GM23338 (cell line): ENCODE measurements around the gene LPIN1. TPM values are rescaled to one million over a fixed set of nuclear protein-coding genes. Genes with fewer than 3 reads are reported as not detected.

Experiments used
- ATAC-seq: fragments of 200-7000 bp; cut with Tn5 transposase; 3 replicates; pipeline ENCODE4 v1.9.1; 2020
- DNase-seq: peaks from one replicate; pipeline ENCODE4 v3.0.0-alpha.2; 2015; ENCODE audit warnings: low spot score
- H2AFZ ChIP-seq: fragments of 200-600 bp; sonication (generic); 2 replicates; pipeline ENCODE4 v1.8.0; 2016; ENCODE audit warnings: antibody characterized with exemption, mild to moderate bottlenecking, moderate library complexity
- H3F3A ChIP-seq: fragments of 200-600 bp; sonication (generic); replicated peaks from 2 replicates; pipeline ENCODE4 v1.8.0; 2017; ENCODE audit warnings: antibody characterized with exemption, mixed run types, low read depth
- H3K27ac ChIP-seq: fragments of 200-600 bp; sonication (generic); 2 replicates; pipeline ENCODE4 v1.6.1; 2016; ENCODE audit warnings: low read depth
- H3K27me3 ChIP-seq: fragments of 200-600 bp; sonication (generic); 2 replicates; pipeline ENCODE4 v1.8.0; 2016; ENCODE audit warnings: mild to moderate bottlenecking, mixed run types, moderate library complexity; ENCODE audit not compliant: insufficient read depth
- H3K36me3 ChIP-seq: fragments of 200-600 bp; sonication (generic); 2 replicates; pipeline ENCODE4 v1.8.0; 2016; ENCODE audit warnings: mild to moderate bottlenecking; ENCODE audit not compliant: insufficient read depth
- H3K4me1 ChIP-seq: fragments of 200-600 bp; sonication (generic); 2 replicates; pipeline ENCODE4 v1.8.0; 2016; ENCODE audit warnings: mild to moderate bottlenecking, moderate library complexity; ENCODE audit not compliant: insufficient read depth
- H3K4me2 ChIP-seq: fragments of 200-600 bp; sonication (generic); 2 replicates; pipeline ENCODE4 v1.7.1; 2017; ENCODE audit warnings: mixed run types
- H3K4me3 ChIP-seq: fragments of 200-600 bp; sonication (generic); 2 replicates; pipeline ENCODE4 v1.6.1; 2016; ENCODE audit warnings: mixed run types
- H3K79me2 ChIP-seq: fragments of 200-600 bp; sonication (generic); replicated peaks from 2 replicates; pipeline ENCODE4 v1.8.0; 2017; ENCODE audit warnings: mild to moderate bottlenecking; ENCODE audit not compliant: insufficient read depth
- H3K9me2 ChIP-seq: fragments of 200-600 bp; sonication (generic); 2 replicates; pipeline ENCODE4 v1.8.0; 2017; ENCODE audit not compliant: insufficient read depth
- H4K20me1 ChIP-seq: fragments of 200-600 bp; sonication (generic); replicated peaks from 2 replicates; pipeline ENCODE4 v1.8.0; 2017; ENCODE audit warnings: mild to moderate bottlenecking; ENCODE audit not compliant: insufficient read depth
- H3K27ac Mint-ChIP-seq: 2 replicates; pipeline ENCODE4 v1.8.0; 2020; ENCODE audit warnings: inconsistent platforms, mild to moderate bottlenecking, moderate library complexity, mixed read lengths
- H3K27me3 Mint-ChIP-seq: 3 replicates; pipeline ENCODE4 v1.8.0; 2022; ENCODE audit warnings: low read depth, mild to moderate bottlenecking, moderate library complexity, mixed read lengths, inconsistent platforms; ENCODE audit not compliant: insufficient read depth, poor library complexity
- H3K36me3 Mint-ChIP-seq: 3 replicates; pipeline ENCODE4 v1.8.0; 2021; ENCODE audit warnings: low read depth, mild to moderate bottlenecking, inconsistent platforms, moderate library complexity, mixed read lengths
- H3K4me1 Mint-ChIP-seq: 3 replicates; pipeline ENCODE4 v1.8.0; 2020; ENCODE audit warnings: mild to moderate bottlenecking, inconsistent platforms, mixed read lengths
- H3K4me3 Mint-ChIP-seq: 3 replicates; pipeline ENCODE4 v1.8.0; 2021; ENCODE audit warnings: moderate library complexity, mild to moderate bottlenecking, inconsistent platforms, mixed read lengths
- H3K9me3 Mint-ChIP-seq: 3 replicates; pipeline ENCODE4 v1.8.0; 2020; ENCODE audit warnings: moderate library complexity, mild to moderate bottlenecking, inconsistent platforms, mixed read lengths
- CREB1 ChIP-seq: fragments of 250-450 bp; sonication (Bioruptor Pico); IDR thresholded peaks from 2 replicates; pipeline ENCODE4 v1.5.0; 2020; ENCODE audit warnings: low read depth, mild to moderate bottlenecking, moderate library complexity
- EZH2 ChIP-seq: fragments of 200-600 bp; sonication (generic); IDR thresholded peaks from one replicate; pipeline ENCODE4 v1.8.0; 2017; ENCODE audit warnings: antibody characterized with exemption, mild to moderate bottlenecking, low read depth; ENCODE audit not compliant: unreplicated experiment
- EZH2phosphoT487 ChIP-seq: fragments of 200-600 bp; sonication (generic); IDR thresholded peaks from one replicate; pipeline ENCODE4 v1.8.1; 2018; ENCODE audit warnings: antibody characterized with exemption; ENCODE audit not compliant: unreplicated experiment
- JUNB ChIP-seq: IDR thresholded peaks from one replicate; pipeline ENCODE4 v1.6.1; 2016; ENCODE audit warnings: antibody characterized with exemption; ENCODE audit not compliant: unreplicated experiment
- NANOG ChIP-seq: IDR thresholded peaks from 2 replicates; pipeline ENCODE4 v1.6.1; 2016; ENCODE audit warnings: antibody characterized with exemption, borderline replicate concordance
- POLR2AphosphoS5 ChIP-seq: IDR thresholded peaks from 2 replicates; pipeline ENCODE4 v1.6.1; 2016; ENCODE audit warnings: antibody characterized with exemption, low read depth
- STAT1 ChIP-seq: IDR thresholded peaks from one replicate; pipeline ENCODE4 v1.6.1; 2016; ENCODE audit warnings: antibody characterized with exemption; ENCODE audit not compliant: unreplicated experiment
- ZNF114 ChIP-seq: fragments of 250-450 bp; sonication (Bioruptor Pico); IDR thresholded peaks from 2 replicates; pipeline ENCODE4 v1.5.0; 2020; ENCODE audit warnings: mild to moderate bottlenecking, moderate library complexity
- ZNF331 ChIP-seq: fragments of 250-450 bp; sonication (Bioruptor Pico); IDR thresholded peaks from 2 replicates; pipeline ENCODE4 v1.5.0; 2020; ENCODE audit warnings: low read depth, mild to moderate bottlenecking, moderate library complexity
- polyA plus RNA-seq: library from polyadenylated mRNA; unstranded; fragments of >200 nt; fragmentation: Nextera tagmentation; extraction: Ambion mirVana; gene quantifications from 2 replicates; pipeline ENCODE4 v1.2.1, GENCODE V29; 2016
- total RNA-seq: library from RNA; depleted of rRNA; stranded (reverse); fragments of >200 nt; shearing (Covaris generic); gene quantifications from 2 replicates; pipeline ENCODE4 v1.2.3, GENCODE V29; 2014
- TF ChIP-seq, protein P1 (sequence below): IDR thresholded peaks from 2 replicates; pipeline ENCODE4 v1.6.1; 2016; ENCODE audit warnings: antibody characterized with exemption
- TF ChIP-seq, protein P2 (sequence below): fragments of 250-450 bp; sonication (Bioruptor Pico); IDR thresholded peaks from 2 replicates; pipeline ENCODE4 v1.5.0; 2020; ENCODE audit warnings: mild to moderate bottlenecking, moderate library complexity
- TF ChIP-seq, protein P3 (sequence below): IDR thresholded peaks from one replicate; pipeline ENCODE4 v1.6.1; 2018; ENCODE audit warnings: antibody characterized with exemption; ENCODE audit not compliant: unreplicated experiment
- TF ChIP-seq, protein P4 (sequence below), 2 experiments: fragments of 200-600 bp in 1 of 2; sonication (generic) in 1 of 2; conservative IDR thresholded peaks; 2 replicates each; pipeline versions ENCODE4 v1.5.1 to v1.6.1; 2016 to 2017; ENCODE audit warnings: antibody characterized with exemption in 2 of 2, low read depth in 2 of 2, mild to moderate bottlenecking in 2 of 2, moderate library complexity in 1 of 2

Gene LPIN1
- total and polyA plus RNA-seq, 2 experiments from 2014 or later, result 4.4 to 9.5 TPM

DNA sequence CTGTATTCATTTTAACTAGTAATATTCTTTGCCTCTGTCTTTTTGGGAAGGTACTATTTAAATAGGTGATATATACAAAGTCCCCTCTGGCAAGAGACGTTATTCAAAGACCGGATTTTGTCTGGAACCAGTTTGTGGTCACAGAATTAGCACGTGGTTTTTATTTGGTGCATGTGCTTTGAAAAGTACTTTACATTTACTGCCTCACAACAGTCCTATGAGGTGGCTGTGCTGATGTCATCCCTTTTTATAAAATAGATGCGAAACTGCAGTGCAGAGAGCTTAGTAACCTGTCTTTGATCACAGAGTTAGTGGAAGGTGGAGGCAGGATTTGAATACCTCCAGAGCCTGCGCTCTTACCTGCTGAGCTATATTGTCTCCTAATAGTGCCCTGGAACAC, 4.0 kb downstream of the LPIN1 start:
- Histone ChIP-seq H3K9me2 (no peaks in the 10 kb centered on the region), H4K20me1 (no peaks in the 10 kb centered on the region; the same call in 1 of the 2 replicates), H2AFZ (no peak overlapping the region), H3K4me1 (peaks cover 15% of the 10 kb centered on the region), H3K36me3 (no peaks in the 10 kb centered on the region), H3K4me2 (no peak overlapping the region), H3F3A (peaks cover 11% of the 10 kb centered on the region; the same call in 1 of the 2 replicates), H3K27ac (no peak overlapping the region), H3K79me2 (peaks cover 15% of the 10 kb centered on the region; the same call in 1 of the 2 replicates), H3K27me3 (peaks cover 14% of the 10 kb centered on the region), H3K4me3 (no peak overlapping the region)
- TF ChIP-seq, protein P1, sequence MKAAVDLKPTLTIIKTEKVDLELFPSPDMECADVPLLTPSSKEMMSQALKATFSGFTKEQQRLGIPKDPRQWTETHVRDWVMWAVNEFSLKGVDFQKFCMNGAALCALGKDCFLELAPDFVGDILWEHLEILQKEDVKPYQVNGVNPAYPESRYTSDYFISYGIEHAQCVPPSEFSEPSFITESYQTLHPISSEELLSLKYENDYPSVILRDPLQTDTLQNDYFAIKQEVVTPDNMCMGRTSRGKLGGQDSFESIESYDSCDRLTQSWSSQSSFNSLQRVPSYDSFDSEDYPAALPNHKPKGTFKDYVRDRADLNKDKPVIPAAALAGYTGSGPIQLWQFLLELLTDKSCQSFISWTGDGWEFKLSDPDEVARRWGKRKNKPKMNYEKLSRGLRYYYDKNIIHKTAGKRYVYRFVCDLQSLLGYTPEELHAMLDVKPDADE, result no peak
- TF ChIP-seq JUNB (no peak), STAT1 (no peak), EZH2phosphoT487 (no peak), ZNF331 (CRISPR knock-in tag) (no peak), NANOG (no peak), EZH2 (no peak), CREB1 (CRISPR knock-in tag) (no peak), POLR2AphosphoS5 (no peak), ZNF114 (no peak)
- TF ChIP-seq, protein P2, sequence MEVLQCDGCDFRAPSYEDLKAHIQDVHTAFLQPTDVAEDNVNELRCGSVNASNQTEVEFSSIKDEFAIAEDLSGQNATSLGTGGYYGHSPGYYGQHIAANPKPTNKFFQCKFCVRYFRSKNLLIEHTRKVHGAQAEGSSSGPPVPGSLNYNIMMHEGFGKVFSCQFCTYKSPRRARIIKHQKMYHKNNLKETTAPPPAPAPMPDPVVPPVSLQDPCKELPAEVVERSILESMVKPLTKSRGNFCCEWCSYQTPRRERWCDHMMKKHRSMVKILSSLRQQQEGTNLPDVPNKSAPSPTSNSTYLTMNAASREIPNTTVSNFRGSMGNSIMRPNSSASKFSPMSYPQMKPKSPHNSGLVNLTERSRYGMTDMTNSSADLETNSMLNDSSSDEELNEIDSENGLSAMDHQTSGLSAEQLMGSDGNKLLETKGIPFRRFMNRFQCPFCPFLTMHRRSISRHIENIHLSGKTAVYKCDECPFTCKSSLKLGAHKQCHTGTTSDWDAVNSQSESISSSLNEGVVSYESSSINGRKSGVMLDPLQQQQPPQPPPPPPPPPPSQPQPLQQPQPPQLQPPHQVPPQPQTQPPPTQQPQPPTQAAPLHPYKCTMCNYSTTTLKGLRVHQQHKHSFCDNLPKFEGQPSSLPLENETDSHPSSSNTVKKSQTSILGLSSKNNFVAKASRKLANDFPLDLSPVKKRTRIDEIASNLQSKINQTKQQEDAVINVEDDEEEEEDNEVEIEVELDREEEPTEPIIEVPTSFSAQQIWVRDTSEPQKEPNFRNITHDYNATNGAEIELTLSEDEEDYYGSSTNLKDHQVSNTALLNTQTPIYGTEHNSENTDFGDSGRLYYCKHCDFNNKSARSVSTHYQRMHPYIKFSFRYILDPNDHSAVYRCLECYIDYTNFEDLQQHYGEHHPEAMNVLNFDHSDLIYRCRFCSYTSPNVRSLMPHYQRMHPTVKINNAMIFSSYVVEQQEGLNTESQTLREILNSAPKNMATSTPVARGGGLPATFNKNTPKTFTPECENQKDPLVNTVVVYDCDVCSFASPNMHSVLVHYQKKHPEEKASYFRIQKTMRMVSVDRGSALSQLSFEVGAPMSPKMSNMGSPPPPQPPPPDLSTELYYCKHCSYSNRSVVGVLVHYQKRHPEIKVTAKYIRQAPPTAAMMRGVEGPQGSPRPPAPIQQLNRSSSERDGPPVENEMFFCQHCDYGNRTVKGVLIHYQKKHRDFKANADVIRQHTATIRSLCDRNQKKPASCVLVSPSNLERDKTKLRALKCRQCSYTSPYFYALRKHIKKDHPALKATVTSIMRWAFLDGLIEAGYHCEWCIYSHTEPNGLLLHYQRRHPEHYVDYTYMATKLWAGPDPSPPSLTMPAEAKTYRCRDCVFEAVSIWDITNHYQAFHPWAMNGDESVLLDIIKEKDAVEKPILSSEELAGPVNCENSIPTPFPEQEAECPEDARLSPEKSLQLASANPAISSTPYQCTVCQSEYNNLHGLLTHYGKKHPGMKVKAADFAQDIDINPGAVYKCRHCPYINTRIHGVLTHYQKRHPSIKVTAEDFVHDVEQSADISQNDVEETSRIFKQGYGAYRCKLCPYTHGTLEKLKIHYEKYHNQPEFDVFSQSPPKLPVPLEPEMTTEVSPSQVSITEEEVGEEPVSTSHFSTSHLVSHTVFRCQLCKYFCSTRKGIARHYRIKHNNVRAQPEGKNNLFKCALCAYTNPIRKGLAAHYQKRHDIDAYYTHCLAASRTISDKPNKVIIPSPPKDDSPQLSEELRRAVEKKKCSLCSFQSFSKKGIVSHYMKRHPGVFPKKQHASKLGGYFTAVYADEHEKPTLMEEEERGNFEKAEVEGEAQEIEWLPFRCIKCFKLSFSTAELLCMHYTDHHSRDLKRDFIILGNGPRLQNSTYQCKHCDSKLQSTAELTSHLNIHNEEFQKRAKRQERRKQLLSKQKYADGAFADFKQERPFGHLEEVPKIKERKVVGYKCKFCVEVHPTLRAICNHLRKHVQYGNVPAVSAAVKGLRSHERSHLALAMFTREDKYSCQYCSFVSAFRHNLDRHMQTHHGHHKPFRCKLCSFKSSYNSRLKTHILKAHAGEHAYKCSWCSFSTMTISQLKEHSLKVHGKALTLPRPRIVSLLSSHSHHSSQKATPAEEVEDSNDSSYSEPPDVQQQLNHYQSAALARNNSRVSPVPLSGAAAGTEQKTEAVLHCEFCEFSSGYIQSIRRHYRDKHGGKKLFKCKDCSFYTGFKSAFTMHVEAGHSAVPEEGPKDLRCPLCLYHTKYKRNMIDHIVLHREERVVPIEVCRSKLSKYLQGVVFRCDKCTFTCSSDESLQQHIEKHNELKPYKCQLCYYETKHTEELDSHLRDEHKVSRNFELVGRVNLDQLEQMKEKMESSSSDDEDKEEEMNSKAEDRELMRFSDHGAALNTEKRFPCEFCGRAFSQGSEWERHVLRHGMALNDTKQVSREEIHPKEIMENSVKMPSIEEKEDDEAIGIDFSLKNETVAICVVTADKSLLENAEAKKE (CRISPR knock-in tag), result no peak
- TF ChIP-seq, protein P3, sequence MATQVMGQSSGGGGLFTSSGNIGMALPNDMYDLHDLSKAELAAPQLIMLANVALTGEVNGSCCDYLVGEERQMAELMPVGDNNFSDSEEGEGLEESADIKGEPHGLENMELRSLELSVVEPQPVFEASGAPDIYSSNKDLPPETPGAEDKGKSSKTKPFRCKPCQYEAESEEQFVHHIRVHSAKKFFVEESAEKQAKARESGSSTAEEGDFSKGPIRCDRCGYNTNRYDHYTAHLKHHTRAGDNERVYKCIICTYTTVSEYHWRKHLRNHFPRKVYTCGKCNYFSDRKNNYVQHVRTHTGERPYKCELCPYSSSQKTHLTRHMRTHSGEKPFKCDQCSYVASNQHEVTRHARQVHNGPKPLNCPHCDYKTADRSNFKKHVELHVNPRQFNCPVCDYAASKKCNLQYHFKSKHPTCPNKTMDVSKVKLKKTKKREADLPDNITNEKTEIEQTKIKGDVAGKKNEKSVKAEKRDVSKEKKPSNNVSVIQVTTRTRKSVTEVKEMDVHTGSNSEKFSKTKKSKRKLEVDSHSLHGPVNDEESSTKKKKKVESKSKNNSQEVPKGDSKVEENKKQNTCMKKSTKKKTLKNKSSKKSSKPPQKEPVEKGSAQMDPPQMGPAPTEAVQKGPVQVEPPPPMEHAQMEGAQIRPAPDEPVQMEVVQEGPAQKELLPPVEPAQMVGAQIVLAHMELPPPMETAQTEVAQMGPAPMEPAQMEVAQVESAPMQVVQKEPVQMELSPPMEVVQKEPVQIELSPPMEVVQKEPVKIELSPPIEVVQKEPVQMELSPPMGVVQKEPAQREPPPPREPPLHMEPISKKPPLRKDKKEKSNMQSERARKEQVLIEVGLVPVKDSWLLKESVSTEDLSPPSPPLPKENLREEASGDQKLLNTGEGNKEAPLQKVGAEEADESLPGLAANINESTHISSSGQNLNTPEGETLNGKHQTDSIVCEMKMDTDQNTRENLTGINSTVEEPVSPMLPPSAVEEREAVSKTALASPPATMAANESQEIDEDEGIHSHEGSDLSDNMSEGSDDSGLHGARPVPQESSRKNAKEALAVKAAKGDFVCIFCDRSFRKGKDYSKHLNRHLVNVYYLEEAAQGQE, result no peak
- TF ChIP-seq, protein P4, sequence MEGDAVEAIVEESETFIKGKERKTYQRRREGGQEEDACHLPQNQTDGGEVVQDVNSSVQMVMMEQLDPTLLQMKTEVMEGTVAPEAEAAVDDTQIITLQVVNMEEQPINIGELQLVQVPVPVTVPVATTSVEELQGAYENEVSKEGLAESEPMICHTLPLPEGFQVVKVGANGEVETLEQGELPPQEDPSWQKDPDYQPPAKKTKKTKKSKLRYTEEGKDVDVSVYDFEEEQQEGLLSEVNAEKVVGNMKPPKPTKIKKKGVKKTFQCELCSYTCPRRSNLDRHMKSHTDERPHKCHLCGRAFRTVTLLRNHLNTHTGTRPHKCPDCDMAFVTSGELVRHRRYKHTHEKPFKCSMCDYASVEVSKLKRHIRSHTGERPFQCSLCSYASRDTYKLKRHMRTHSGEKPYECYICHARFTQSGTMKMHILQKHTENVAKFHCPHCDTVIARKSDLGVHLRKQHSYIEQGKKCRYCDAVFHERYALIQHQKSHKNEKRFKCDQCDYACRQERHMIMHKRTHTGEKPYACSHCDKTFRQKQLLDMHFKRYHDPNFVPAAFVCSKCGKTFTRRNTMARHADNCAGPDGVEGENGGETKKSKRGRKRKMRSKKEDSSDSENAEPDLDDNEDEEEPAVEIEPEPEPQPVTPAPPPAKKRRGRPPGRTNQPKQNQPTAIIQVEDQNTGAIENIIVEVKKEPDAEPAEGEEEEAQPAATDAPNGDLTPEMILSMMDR (conservative IDR thresholded peaks at IDR 0.05; ENCODE audit: low read depth in 2 of 2), result no peak
- Mint-ChIP-seq H3K9me3 (peaks cover 5% of the 10 kb centered on the region; the same call in 2 of the 3 replicates), H3K36me3 (no peaks in the 10 kb centered on the region), H3K4me1 (peaks cover 47% of the 10 kb centered on the region), H3K4me3 (no peak overlapping the region), H3K27me3 (peaks cover 20% of the 10 kb centered on the region), H3K27ac (no peak overlapping the region)
- no peak for ATAC-seq
- no peak for DNase-seq
